COLO829 (cell line): ENCODE measurements around the gene ISCA2.

ENCODE experiments used
- DNase-seq: peaks from one replicate; pipeline ENCODE4 v3.0.0; 2012; ENCODE audit warnings: low spot score

ISCA2 gene

DNA sequence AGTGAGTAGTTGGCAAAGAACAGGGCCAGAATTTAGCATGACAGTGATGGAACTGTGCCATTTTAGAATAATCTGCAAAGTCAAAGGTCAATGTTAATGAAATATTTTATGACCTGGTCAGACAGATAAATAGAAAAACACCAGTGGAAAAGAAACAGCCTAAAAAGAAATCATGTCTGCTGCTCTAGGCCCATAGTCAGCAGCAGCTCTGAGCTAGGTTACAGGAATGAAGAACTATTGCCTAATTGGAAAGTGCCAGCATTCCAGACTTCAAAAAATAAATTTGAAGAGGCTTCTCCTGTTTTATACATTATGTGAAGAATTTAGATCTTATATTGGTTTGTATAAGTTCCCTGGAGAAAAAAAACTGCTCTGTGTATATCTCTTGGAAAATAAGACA, 10.2 kb upstream of the ISCA2 start:
- DNase-seq, result no peak

DNA sequence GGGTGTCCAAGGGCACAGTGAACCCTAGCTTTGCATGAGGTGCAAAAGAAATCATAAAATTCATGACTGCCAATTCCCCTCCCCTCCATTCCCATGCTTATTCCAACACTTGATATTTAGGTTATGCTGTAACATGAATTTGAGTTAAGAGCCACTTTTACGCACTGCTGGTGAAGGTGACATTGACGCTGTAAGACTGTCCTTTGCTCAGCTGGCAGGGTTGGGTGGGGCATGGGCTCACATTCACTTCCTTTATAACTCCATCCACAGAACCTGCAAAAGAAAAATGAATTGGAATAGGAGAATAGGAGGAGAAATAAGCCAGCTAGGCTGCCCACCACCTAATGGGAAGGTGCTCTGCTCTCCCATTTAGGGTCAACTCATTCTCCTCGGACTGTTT, 7.4 kb upstream of the ISCA2 start:
- DNase-seq, result no peak

DNA sequence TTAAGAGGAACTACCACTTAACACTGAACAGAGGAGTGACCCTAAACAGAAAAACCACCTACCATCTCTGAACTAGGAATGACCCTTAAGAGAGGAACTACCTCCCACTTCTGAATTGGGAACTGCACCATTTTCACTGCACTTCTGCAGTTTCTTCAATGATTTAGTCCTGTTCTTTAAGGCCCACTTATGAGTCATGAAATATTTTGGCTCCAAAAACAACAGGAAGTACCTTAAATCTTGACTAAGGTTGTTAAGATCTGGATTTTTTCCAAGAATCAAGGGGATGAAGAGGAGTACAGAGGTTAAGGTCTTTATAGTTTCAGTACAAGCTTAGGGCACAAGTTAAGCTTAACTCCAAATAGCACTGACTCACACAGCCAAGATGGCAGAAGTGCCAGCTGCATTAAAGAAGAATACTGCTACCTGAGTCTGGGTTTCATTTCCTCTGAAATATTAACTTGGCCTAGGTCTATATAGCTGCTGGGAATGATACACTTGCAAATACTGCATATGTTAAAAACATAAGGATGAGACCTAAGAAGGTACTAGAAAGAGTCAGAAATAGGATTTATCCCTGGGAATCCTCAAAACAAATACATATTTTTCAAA, 4.7 kb upstream of the ISCA2 start:
- peak; percentile 47 for DNase-seq

DNA sequence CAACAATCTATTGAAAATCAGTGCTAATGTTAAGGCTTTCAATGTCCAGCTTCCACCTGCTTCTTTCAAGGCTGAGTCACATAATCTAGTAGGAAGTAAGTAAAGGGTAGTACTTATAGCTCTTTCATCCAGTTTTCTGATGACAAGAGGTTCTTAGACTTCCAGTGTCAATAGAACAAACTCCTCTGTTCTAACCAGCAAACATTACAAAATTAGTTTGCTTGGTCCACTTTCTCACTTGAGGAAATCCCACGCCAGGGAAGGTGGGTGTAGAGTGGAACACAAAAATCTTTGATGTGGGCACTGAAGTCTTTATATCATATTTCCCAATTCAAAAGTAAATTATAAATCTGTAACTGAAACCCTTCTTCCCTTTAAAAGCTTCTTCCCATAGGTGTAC, 3.1 kb upstream of the ISCA2 start:
- DNase-seq, result peak; percentile 16

DNA sequence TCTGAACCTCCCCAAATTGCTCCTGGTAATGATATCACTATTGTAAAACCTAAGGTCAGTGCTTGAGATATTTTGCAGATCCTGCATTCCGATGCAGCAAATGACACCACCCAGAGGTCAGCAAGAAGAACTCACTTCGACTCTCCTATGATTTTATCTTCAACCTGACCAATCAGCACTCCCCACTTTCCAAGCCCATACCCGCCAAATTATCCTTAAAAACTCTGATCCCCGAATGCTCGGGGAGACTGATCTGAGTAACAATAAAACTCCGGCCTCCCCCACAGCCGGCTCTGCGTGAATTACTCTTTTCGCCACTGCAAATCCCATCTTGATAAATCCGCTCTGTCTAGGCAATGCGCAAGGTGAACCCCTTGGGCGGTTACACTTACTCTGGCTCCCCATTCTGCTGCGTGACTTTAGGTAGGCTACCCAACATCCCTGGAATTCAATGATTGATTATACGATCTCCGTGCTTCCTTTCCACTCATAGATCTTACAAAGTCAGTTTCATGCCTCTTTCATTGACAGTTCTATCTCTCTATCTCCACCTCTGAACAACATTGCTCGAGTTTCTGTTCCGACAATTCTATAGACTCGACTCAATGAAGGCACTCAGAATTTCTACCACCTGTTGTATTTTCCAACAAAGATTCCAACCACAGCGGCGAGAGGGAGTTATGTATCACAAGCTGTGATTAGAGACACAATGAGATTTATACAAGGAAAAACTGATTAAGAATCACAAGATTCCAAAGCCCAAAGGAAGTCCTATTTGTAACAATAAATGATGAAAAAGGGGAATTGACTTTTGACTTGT, 1.4 kb upstream of the ISCA2 start:
- peak; percentile 57 for DNase-seq

DNA sequence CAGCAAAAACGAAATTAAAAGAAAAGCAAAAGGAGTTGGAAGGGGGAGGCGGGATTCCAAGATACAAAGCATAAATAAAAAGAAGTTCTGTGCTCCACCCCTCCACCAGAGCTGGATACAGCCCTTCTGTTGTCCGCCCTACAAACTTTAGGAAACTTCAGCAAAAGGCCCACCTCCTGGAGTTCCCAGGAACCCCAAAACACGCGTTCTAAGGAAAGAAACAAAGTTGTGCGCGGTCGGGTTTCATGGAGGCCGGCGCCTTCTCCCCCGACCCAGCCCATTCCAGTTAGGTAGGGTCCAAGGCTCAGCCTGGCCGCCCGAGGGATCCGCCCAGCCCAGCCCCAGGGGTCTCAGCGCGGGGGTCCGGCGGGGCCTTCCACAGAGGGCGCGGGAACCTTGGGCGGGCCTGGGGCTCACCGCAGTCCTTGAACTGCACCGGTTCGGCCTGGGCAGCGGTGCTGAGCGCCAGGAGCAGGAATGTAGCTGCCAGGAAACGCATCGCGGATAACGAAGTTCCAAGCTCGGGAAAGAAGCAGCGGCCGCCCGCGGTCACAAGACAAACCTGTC, 706 bp upstream of the ISCA2 start, which contains the start of gene NPC2:
Gene NPC2, minus strand, starts transcription at position 530 of the 567 bp plus-strand sequence. Its CDS starts 31 bp downstream, at position 499.
- peak; percentile 13 for DNase-seq

DNA sequence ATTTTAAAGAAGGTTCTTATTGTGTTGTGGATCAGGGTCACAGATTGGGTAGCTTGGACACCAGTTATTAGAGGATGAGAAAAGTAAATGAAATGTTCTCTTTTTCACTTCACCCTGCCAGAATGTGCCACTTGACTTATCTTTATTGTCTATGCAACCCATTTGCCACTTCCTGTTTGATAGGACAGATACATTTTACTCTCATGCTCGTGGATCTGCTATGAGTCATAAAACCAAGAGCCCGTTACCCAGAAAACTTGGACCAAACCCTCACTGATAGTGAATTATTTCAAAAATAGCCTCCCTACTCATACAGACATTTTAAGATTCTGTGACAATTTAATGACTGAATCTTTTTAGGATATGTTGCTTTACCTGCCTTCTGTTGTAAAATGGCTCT, 1.8 kb downstream of the ISCA2 start:
- no peak for DNase-seq

DNA sequence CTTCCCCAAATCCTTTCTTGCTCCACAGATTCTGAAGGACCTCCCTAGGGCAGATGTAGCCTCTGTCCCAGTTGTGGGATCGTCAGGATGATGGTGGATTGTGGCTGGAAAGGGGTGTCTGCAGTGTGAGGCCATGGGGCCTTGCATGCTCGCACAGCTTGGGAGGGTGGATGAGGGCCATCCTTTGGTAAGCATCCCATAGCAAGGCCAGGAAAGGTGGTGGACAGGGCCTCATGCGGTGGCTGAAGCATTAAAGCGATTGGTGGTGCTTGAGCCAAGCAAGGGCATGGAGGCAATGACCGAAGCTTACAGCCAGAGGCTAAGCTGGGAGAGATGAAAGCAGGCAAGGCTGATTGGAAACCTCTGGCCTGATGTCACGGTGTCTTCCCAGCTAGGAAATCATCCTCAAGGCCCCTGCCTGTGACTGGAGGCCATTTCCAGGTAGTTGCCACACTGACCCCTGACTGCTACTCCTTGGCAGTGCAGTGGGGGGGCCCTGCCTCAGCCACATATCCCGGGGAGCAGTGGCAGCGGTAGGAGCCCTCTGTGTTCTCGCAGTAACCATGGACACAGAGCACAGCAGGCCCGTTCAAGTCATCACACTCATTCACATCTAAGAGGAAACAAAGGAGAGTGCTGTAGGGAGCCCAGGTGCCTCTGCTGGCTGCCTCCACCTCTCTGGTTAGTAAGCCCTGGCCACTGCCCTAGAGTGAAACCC, 7.0 kb downstream of the ISCA2 start:
- no peak for DNase-seq

DNA sequence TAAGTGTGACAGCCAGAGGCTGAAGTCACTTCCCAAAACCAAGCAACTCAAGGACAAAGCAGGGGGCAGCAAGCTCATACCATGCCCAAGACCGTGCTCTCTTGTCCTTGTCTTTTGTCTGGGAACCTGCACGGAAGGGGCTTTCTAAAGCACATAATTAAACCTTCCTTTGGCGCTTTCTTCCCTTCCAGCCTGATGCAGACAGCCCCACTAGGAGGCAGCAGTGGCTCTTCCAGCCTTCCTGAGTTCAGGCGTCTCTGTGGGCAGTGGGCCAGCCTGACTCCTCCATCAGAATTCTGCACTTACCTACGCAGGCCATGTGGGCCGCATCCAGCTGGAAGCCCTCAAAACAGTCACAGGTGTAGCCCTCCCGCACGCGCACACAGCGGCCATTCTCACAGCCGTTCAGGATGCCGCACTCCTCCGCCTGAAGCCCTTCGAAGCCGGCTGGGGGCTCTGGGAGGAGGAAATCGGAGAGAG, 7.6 kb downstream of the ISCA2 start:
- DNase-seq, result no peak

DNA sequence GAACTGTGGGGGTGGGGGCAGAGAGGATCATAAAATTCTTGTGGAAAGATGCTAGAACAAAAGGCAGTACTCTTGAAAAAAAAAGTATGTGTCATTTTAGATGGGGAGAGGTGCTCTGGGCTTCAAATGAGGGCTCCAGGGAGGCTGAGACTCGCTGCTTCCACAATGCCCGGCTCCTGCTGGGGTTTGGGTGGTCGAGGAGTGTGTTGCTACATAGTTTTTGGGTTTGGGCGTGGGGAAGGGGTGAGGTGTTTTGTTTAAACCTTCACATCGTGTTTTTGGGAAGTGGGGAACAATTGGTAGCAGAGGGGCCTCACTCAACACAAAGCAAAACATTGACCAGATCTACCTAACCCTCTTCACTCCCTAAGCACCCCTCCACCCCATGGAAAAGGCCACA, 8.1 kb downstream of the ISCA2 start:
- no peak for DNase-seq

DNA sequence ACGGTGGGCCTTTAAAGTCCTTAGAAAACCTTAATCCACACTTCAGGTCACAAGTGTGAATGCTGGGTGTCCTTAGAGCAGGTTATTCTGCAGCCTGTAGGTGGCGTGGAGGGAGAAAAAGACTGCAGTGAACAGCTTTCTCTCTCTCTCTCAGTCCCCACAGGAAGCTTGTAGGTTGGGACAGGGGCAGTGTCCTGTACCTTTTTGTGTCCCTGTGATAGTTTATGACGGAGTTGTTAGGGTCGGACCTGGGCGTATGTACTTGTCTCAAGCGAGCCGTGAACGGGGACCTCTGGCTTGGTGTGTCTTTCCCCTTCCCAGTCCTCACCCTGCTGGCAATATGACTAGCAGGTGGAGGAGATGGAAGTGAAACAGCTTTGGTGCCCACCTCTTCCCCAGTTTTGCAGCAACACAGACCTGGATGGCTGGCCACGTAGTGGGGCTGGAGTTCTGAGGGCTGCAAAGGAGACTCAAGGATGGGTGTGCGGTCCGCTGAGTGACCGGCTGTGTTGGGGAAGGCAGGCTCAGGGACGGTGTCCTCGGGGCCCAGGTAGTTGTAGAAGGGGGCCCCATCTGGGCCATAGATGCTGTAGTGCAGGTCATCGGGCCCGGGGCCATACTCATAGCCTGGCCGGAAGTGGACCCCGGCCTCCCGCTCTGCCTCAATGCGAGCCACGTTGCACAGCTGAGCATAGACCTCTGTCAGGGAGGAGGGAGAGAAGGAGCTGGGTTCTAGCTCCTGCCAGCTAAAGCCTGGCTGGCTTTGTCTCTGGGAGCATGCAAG, 8.9 kb downstream of the ISCA2 start:
- DNase-seq, result no peak

DNA sequence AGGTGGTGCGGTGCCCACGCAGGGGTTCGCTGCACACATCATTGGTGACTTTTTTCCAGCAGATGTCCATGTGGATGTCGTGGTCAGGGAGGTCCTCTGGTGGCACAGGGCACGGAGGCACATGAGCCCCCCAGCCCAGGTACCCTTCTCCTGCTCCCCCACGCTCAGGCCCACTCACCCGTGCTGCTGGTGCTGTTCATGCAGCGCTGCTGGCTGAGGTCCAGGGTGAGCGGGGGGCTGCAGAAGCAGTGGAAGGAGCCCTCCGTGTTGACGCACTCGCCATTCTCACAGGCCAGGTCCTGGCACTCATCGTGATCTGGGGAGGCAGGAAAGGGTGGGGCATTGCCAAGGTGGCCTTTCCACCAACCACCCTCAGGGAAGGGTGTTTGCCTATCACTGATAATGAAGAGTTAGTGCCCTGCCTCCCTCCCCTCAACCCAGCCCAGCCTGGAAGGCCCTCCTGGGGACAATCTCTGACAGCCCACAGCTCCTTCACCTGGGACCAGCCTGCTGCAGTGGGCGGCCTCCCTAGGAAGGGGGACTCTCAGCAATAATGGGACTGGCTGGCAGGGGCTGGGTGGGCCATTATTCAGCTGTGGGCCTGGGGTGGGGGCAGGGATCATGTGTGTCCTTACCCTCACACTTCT, 9.8 kb downstream of the ISCA2 start:
- no peak for DNase-seq

DNA sequence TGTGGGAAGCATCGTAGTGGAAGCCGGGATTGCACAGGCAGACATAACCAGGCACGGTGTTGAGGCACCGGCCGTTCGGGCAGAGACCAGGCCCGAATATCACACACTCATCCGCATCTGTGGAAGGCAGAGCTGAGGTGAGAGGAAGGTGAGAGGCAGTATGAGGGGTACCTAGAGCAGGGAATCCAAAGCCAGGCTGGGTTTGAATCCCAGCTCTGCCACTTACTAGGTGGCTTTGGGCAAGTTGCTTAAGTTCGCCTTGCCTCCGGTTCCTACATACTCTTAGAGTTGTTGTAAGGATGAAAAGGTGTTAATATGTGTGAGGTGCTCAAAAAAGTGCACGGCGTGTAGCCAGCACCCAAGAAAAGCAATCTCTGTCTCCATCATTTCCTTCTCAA, 10.4 kb downstream of the ISCA2 start:
- no peak for DNase-seq

DNA sequence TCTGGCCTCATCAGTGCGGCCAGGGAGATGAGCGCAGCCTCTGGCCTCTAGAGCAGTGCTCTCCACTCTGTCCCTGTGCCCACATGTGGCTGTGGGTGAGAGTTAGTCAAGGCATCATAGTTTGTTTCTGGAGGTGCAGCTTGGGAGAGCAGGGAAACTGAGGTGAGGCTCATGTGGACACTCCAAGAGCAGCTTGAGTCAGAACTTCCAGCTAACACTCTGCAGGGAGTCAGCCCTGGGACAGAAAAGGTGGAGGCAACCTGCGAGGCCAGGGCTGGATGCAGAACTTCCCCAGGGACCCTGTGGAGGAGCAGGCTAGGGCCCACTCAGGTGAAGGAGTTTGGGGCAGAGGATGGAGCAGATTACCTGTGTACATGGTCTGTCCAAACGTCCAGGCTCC, 10.8 kb downstream of the ISCA2 start:
- DNase-seq, result no peak

DNA sequence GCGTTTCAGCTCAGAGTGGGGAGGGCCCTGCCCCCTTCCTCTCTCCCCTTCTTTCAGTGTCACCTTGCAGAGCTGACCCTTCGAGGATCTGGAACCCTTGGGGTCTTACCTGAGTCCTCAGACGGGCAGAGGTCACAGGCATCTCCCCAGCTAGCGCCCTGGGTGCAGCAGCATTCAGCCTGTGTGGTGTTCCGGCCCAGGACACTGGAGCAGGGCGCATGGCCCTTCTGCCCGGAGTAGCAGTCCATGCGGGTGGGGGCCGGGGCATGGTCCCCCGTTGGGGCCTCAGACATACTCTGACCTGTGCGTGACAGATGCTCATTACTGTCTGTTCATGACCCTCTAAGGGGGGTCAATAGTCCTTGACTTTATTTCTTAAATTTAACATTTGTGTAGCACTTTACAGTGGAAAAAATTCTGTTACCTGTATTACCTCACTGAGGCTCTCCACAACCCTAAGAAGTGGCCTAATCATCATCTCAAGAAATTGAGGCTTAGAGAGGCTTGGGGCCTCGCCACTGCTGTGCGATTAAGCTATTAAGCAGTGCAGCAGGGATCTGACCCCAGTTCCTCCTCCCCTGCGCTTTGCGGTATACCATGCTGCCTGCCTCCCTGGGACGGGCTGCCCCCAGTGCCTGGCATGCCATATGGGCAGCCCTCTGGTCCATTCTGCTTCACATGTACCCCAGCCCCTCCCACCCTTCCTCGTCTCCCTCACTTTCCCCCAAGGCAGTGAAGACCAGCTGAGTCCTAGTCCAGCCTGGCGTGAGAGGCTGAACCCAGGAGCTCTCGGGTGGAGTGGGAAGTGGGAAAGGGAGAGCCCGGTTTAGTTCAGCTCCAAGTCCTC, 11.5 kb downstream of the ISCA2 start:
- DNase-seq, result no peak

DNA sequence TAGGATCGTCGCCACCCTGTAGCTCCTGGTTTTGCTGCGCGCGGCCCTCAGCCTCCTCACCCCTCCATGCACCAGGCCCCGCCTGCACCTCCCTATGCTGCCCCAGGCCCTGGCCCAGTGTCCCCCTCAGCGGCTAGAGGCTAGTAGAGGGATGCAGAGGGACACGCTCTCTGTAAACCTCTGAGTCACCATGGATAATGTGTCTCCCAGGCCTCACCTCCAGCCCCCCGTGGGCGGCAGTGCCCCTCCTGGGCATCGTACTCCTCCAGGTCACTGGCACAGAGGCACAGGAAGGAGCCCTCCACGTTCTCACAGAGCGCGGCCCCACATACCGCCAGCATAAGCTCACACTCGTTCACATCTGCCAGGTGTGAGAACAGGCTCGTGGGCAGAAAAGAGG, 12.3 kb downstream of the ISCA2 start:
- no peak for DNase-seq

DNA sequence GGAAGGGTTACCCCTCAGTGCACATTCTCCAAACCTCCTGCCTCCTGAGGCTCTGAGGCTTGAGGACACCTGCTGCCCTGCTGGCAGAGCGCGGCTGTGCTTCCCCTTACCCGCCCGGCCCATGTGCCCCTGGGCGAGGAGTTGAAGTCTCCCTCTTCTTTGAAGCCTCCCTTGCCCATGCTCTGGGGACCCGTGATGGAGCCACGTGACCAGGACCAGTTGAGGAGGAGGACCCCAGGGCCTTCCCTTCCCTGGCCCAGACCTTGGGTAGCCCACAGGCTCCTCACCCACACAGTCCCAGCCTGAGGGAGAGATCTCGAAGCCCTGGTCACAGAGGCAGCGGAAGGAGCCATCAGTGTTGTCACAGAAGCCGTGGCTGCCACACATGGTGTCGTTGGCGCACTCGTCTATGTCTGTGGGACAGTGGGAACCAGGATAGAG, 12.9 kb downstream of the ISCA2 start:
- no peak for DNase-seq

DNA sequence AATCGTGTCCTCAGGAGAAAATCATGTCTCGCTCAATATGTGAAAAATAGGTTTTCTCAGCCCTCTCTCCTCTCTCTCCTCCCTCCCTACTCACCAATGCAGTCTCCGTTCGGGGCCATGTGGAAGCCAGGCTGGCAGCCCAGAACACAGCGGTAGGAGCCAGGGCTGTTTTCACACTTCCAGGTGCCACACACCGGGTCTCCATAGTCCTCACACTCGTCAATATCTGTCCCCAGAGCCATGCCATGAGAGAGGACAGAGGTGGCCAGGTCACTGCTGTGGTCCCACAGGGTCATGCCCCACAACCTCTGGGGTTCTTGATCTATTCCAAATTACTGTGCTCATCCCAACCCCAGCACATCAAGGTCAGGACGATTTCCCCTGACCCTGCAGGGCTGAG, 13.5 kb downstream of the ISCA2 start:
- no peak for DNase-seq

DNA sequence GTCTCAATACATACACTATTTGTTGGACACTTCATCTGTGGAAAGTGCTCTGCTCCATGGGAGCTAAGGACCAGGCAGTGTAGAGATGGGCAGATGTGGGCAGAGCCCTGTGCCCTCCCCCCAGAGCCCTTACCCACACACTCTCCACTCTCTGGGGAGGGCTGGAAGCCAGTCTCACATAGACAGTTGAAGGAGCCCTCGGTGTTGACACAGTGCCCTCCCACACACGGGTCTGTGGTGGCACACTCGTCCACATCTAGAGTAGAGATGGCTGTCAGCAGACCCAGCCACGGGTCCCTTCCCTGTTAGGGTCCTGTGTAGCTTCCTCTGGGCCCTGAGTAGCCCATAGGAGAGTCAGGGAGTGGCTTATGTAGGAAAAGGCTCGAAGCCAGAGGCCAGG, 14.3 kb downstream of the ISCA2 start:
- no peak for DNase-seq

DNA sequence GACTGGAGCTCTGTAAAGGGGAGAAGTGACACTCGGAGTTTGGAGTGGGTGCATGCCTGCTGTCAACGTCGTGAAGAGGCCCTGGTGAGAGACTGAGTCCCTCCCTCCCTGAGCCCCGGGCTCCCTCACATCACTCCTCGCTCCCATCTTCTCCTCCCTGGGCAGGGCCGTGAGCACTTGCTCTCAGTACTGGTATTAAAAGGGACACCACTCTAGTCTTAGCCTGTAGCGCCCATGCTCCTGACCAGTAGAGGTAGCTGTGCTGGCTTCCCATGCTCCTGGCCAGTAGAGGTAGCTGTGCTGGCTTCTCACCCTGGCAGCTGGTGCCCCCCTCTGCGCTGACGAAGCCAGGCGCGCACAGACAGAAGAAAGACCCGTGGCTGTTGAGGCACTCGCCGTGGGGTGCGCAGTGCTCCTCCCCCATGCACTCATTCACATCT, 14.7 kb downstream of the ISCA2 start:
- DNase-seq, result no peak
